ENCODE measurements around the gene FSIP1. TPM values are rescaled to one million over a fixed set of nuclear protein-coding genes. Genes with fewer than 3 reads are reported as not detected.

The FSIP1 gene
- total RNA-seq, 4 donors from 2014 or later = 1.9 to 8.6 (median 5.6) TPM; not detected in 1

DNA sequence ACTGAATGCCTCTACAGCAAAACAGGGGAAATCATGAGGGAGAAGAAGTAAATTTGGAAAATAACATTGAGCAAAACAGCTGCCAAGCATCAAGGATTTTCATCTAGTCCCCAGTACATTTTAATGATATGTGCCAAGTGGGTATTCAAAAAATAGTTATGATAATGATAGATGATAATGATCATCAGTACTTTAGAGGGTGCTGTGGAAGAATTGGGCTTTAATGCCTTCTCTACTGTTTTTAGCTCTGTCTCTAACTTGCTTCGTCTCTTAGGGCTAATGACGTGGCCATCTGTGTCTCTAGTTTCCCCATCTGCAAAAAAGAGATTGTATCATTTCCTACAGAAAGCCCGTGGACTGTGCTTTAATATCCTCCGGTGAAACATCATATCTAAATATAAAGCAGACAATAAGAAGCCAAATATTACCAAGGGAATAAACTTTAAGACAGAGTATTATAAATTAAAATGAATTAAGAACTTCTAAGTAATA, 10.2 kb upstream of the FSIP1 start:
- TF ChIP-seq POLR2A (IDR thresholded peaks at IDR 0.05) = no peak
- no peak for TF ChIP-seq EP300 (IDR thresholded peaks at IDR 0.05; ENCODE audit: low read depth)
- TF ChIP-seq, protein P1, sequence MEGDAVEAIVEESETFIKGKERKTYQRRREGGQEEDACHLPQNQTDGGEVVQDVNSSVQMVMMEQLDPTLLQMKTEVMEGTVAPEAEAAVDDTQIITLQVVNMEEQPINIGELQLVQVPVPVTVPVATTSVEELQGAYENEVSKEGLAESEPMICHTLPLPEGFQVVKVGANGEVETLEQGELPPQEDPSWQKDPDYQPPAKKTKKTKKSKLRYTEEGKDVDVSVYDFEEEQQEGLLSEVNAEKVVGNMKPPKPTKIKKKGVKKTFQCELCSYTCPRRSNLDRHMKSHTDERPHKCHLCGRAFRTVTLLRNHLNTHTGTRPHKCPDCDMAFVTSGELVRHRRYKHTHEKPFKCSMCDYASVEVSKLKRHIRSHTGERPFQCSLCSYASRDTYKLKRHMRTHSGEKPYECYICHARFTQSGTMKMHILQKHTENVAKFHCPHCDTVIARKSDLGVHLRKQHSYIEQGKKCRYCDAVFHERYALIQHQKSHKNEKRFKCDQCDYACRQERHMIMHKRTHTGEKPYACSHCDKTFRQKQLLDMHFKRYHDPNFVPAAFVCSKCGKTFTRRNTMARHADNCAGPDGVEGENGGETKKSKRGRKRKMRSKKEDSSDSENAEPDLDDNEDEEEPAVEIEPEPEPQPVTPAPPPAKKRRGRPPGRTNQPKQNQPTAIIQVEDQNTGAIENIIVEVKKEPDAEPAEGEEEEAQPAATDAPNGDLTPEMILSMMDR (IDR thresholded peaks at IDR 0.05) = no peak
- no peak for TF ChIP-seq POLR2AphosphoS5 (IDR thresholded peaks at IDR 0.05)
- no peaks in the 10 kb centered on the region for H3K4me1 ChIP-seq
- no peaks in the 10 kb centered on the region for H3K9me3 ChIP-seq
- no peaks in the 10 kb centered on the region for H3K27me3 ChIP-seq
- H3K27ac ChIP-seq = no peak overlapping the region
- H3K4me3 ChIP-seq = no peak overlapping the region
- intact Hi-C loops (cut with DNase I; ENCODE audit: low total_unique reads) (no loop called here), in situ Hi-C loops (cut with MboI; ENCODE audit: low pct_ligation_motif_present in 1 of 4, low pct_unique_long_range_greater_than_20kb in 1 of 4, low sequenced_read_pairs in 3 of 4) (loop anchor here in 1 of 4 donors (10.0 kb wide), 1 partner anchor 72 kb away; no protein-coding TSS in a partner anchor)
- DNase-seq = no peak
- WGBS, 2 donors (ENCODE audit: low coverage in 1 of 2) = 38 to 44% methylated on average over 4 of the region's 4 CpGs
- H3K36me3 ChIP-seq = no peaks in the 10 kb centered on the region

DNA sequence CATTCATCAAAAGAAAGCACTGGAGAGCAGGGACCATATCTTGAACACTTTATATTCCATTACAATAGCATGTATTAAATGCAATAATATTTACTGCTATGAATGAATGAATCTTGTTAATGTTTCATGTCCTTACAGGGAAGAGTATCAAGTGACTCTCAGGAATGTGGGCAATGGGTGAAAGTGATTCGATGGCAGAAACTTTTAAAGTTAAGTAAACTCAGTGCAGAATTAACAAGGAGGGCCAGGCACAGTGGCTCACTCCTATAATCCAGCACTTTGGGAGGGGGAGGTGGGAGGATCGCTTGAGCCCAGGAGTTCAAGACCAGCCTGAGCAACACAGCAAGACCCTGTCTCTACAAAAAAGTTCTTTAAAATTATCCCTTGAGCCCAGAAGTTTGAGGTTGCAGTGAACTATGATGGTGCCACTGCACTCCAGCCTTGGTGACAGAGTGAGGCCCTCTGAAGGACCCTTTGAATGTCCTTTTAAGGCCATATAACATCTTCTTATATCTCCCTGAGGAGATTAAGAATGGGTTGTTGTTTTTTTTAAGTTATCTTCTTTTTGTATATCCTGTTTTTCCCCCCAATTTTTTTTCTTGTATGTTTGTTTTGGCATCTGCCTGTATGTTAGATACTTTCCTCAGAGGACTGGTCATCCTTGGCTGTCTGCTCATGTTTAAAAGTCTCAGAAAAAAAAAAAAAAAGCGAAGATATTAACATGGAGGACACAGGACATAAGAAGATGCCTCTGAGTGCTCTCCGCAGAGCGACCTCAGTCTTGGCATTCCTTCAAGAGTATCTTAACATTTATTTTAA, 9.6 kb upstream of the FSIP1 start:
- intact Hi-C loops (cut with DNase I; ENCODE audit: low total_unique reads) (no loop called here), in situ Hi-C loops (cut with MboI; ENCODE audit: low pct_ligation_motif_present in 1 of 4, low pct_unique_long_range_greater_than_20kb in 1 of 4, low sequenced_read_pairs in 3 of 4) (loop anchor here in 1 of 4 donors (10.0 kb wide), 1 partner anchor 73 kb away; no protein-coding TSS in a partner anchor)
- Histone ChIP-seq H3K36me3 (no peaks in the 10 kb centered on the region), H3K4me3 (no peak overlapping the region), H3K9me3 (no peaks in the 10 kb centered on the region), H3K27me3 (no peaks in the 10 kb centered on the region), H3K27ac (peak overlapping the region in 1 of 4 donors; percentile 14), H3K4me1 (no peaks in the 10 kb centered on the region)
- TF ChIP-seq POLR2AphosphoS5 (IDR thresholded peaks at IDR 0.05) = no peak
- TF ChIP-seq EP300 (IDR thresholded peaks at IDR 0.05; ENCODE audit: low read depth) = no peak
- TF ChIP-seq, protein P1 (IDR thresholded peaks at IDR 0.05) = no peak
- TF ChIP-seq POLR2A (IDR thresholded peaks at IDR 0.05) = no peak
- 72 to 90% methylated on average over 4 to 5 of the region's 5 CpGs for WGBS, 2 donors (ENCODE audit: low coverage in 1 of 2)
- no peak for DNase-seq

- no peaks in the 10 kb centered on the region for H3K36me3 ChIP-seq
- intact Hi-C loops (cut with DNase I; ENCODE audit: low total_unique reads) (no loop called here), in situ Hi-C loops (cut with MboI; ENCODE audit: low pct_ligation_motif_present in 1 of 4, low pct_unique_long_range_greater_than_20kb in 1 of 4, low sequenced_read_pairs in 3 of 4) (loop anchor here in 2 of 4 donors (10.0 kb wide), 2 partner anchors 75 to 85 kb away; no protein-coding TSS in a partner anchor)
- H3K27me3 ChIP-seq = no peaks in the 10 kb centered on the region
- no peaks in the 10 kb centered on the region for H3K9me3 ChIP-seq
- TF ChIP-seq POLR2AphosphoS5 (IDR thresholded peaks at IDR 0.05) = no peak
- no peak for TF ChIP-seq EP300 (IDR thresholded peaks at IDR 0.05; ENCODE audit: low read depth)
- TF ChIP-seq, protein P1 (IDR thresholded peaks at IDR 0.05) = no peak
- no peak for TF ChIP-seq POLR2A (IDR thresholded peaks at IDR 0.05)
- no peak for DNase-seq
- no peak overlapping the region for H3K27ac ChIP-seq
- peaks cover 0 to 6% (median 0%) of the 10 kb centered on the region in 4 donors for H3K4me1 ChIP-seq
- no peak overlapping the region for H3K4me3 ChIP-seq
- WGBS, 2 donors (ENCODE audit: low coverage in 1 of 2) = 64 to 69% methylated on average over 4 of the region's 4 CpGs
These were observed 7.1 kb upstream of the FSIP1 start for GRCh38 chr15:39789736-39790135.

- H3K27ac ChIP-seq = no peak overlapping the region
- 88 to 100% methylated on average over 1 to 3 of the region's 3 CpGs for WGBS, 2 donors (ENCODE audit: low coverage in 1 of 2)
- no peak overlapping the region for H3K4me3 ChIP-seq
- TF ChIP-seq POLR2A (IDR thresholded peaks at IDR 0.05) (no peak), POLR2AphosphoS5 (IDR thresholded peaks at IDR 0.05) (no peak), EP300 (IDR thresholded peaks at IDR 0.05; ENCODE audit: low read depth) (no peak)
- TF ChIP-seq, protein P1 (IDR thresholded peaks at IDR 0.05) = no peak
- H3K9me3 ChIP-seq = no peaks in the 10 kb centered on the region
- intact Hi-C loops (cut with DNase I; ENCODE audit: low total_unique reads) (no loop called here), in situ Hi-C loops (cut with MboI; ENCODE audit: low pct_ligation_motif_present in 1 of 4, low pct_unique_long_range_greater_than_20kb in 1 of 4, low sequenced_read_pairs in 3 of 4) (loop anchor here in 1 of 4 donors (10.0 kb wide), 1 partner anchor 86 kb away; no protein-coding TSS in a partner anchor)
- peaks cover 0 to 13% (median 4%) of the 10 kb centered on the region in 4 donors for H3K4me1 ChIP-seq
- H3K36me3 ChIP-seq = no peaks in the 10 kb centered on the region
- DNase-seq = no peak
- no peaks in the 10 kb centered on the region for H3K27me3 ChIP-seq
These were observed 6.3 kb upstream of the FSIP1 start for GRCh38 chr15:39788800-39789565.
